ENCODE results near the gene ANP32E. TPM values are rescaled to one million over a fixed set of nuclear protein-coding genes. Genes with fewer than 3 reads are reported as not detected.

The ANP32E gene
- total RNA-seq = 10 to 100 TPM in 1 of 2 donors, 1 to 10 TPM in 1; 9.8 to 13.5 TPM

GRCh38 chr1:150235852-150236613 is at the start of gene ANP32E:
Gene ANP32E (minus strand): TSS chr1:150236112. CDS start chr1:150235786, 326 bp downstream.
- DNase-seq (ENCODE audit: low spot score) = peak; percentile 98
- TF ChIP-seq POLR2AphosphoS5 (IDR thresholded peaks at IDR 0.05) = peak; percentile 99
- TF ChIP-seq CTCF (IDR thresholded peaks at IDR 0.05) = peak in 1 of 4 experiments; percentile 3
- TF ChIP-seq POLR2A (IDR thresholded peaks at IDR 0.05) = peak; percentile 91
- Histone ChIP-seq H3K9me3 (no peaks in the 10 kb centered on the region), H3K4me1 (replicated peaks) (no peaks in the 10 kb centered on the region), H3K4me3 (peak within 1 kb of the TSS; percentile 54 to 75), H3K27ac (peak within 1 kb of the TSS; percentile 90 to 94), H3K36me3 (no peaks in the 10 kb centered on the region), H3K27me3 (replicated peaks; ENCODE audit: insufficient read depth) (no peaks in the 10 kb centered on the region)
- under 1% methylated on average over 33 of the region's 33 CpGs for WGBS
- intact Hi-C loops (cut with DNase I) = no loop called here

GRCh38 chr1:150283260-150283659 is 47.3 kb upstream of the ANP32E start:
- Histone ChIP-seq H3K27ac (peak overlapping the region; percentile 73 to 81), H3K4me1 (replicated peaks) (peaks cover 6% of the 10 kb centered on the region), H3K36me3 (no peaks in the 10 kb centered on the region), H3K9me3 (no peaks in the 10 kb centered on the region), H3K27me3 (replicated peaks; ENCODE audit: insufficient read depth) (no peaks in the 10 kb centered on the region), H3K4me3 (peak overlapping the region; percentile 33 to 43)
- TF ChIP-seq CTCF (IDR thresholded peaks at IDR 0.05) (no peak), POLR2AphosphoS5 (IDR thresholded peaks at IDR 0.05) (no peak), POLR2A (IDR thresholded peaks at IDR 0.05) (no peak)
- WGBS = 76% methylated on average over 12 of the region's 12 CpGs
- no peak for DNase-seq (ENCODE audit: low spot score)
- intact Hi-C loops (cut with DNase I) = no loop called here

- Histone ChIP-seq H3K9me3 (no peaks in the 10 kb centered on the region), H3K36me3 (no peaks in the 10 kb centered on the region), H3K27me3 (replicated peaks; ENCODE audit: insufficient read depth) (no peaks in the 10 kb centered on the region), H3K4me3 (peak overlapping the region; percentile 33 to 43), H3K4me1 (replicated peaks) (peaks cover 6% of the 10 kb centered on the region), H3K27ac (peak overlapping the region; percentile 73 to 81)
- intact Hi-C loops (cut with DNase I) = no loop called here
- WGBS = 2% methylated on average over 21 of the region's 21 CpGs
- peak; percentile 50 for DNase-seq (ENCODE audit: low spot score)
- TF ChIP-seq POLR2AphosphoS5 (IDR thresholded peaks at IDR 0.05) (peak; percentile 4), CTCF (IDR thresholded peaks at IDR 0.05) (no peak), POLR2A (IDR thresholded peaks at IDR 0.05) (peak; percentile 9)
Observed at GRCh38 chr1:150282558-150282958, 46.6 kb upstream of the ANP32E start.

GRCh38 chr1:150281758-150282557 is 46.0 kb upstream of the ANP32E start, which contains the start of gene CIART:
Gene CIART (plus strand): TSS chr1:150282554. CDS start chr1:150283268, 714 bp downstream.
- WGBS = under 1% methylated on average over 46 of the region's 46 CpGs
- peaks cover 6% of the 10 kb centered on the region for H3K4me1 ChIP-seq (replicated peaks)
- no peaks in the 10 kb centered on the region for H3K9me3 ChIP-seq
- H3K27ac ChIP-seq = peak within 1 kb of the TSS; percentile 73 to 81
- no peaks in the 10 kb centered on the region for H3K36me3 ChIP-seq
- no peaks in the 10 kb centered on the region for H3K27me3 ChIP-seq (replicated peaks; ENCODE audit: insufficient read depth)
- TF ChIP-seq POLR2A (IDR thresholded peaks at IDR 0.05) (no peak), POLR2AphosphoS5 (IDR thresholded peaks at IDR 0.05) (peak; percentile 89)
- intact Hi-C loops (cut with DNase I) = no loop called here
- peak; percentile 96 for DNase-seq (ENCODE audit: low spot score)
- H3K4me3 ChIP-seq = peak within 1 kb of the TSS; percentile 33 to 43

GRCh38 chr1:150281221-150281757 is 45.4 kb upstream of the ANP32E start:
- intact Hi-C loops (cut with DNase I) = no loop called here
- Histone ChIP-seq H3K36me3 (no peaks in the 10 kb centered on the region), H3K4me3 (peak overlapping the region; percentile 33 to 43), H3K27me3 (replicated peaks; ENCODE audit: insufficient read depth) (no peaks in the 10 kb centered on the region), H3K4me1 (replicated peaks) (peaks cover 6% of the 10 kb centered on the region), H3K9me3 (no peaks in the 10 kb centered on the region), H3K27ac (peak overlapping the region; percentile 73 to 81)
- WGBS = under 1% methylated on average over 15 of the region's 15 CpGs
- peak; percentile 42 to 73 (median 69) for TF ChIP-seq CTCF (IDR thresholded peaks at IDR 0.05)
- no peak for TF ChIP-seq POLR2A (IDR thresholded peaks at IDR 0.05)
- no peak for TF ChIP-seq POLR2AphosphoS5 (IDR thresholded peaks at IDR 0.05)
- DNase-seq (ENCODE audit: low spot score) = peak; percentile 67

Measured in prostate gland (tissue), 2 donors.